OCI-LY1 (cell line): Measurements from ENCODE around the gene ZBTB20.

Source experiments
- CTCF ChIP-seq: fragments of 200-600 bp; sonication (generic), shearing (Covaris generic); IDR thresholded peaks from 2 replicates; pipeline ENCODE4 v1.5.1; 2017; ENCODE audit warnings: mild to moderate bottlenecking, antibody characterized with exemption, low read length, moderate library complexity, mixed read lengths
- EZH2 ChIP-seq: fragments of 200-600 bp; sonication (generic), shearing (Covaris generic); IDR thresholded peaks from 2 replicates; pipeline ENCODE4 v1.8.0; 2017; ENCODE audit warnings: borderline replicate concordance, mixed run types, mild to moderate bottlenecking, antibody characterized with exemption, low read length, moderate library complexity, mixed read lengths

GRCh38 chr3:114582929-114583328 is 564.2 kb downstream of the ZBTB20 start:
- TF ChIP-seq CTCF: no peak
- TF ChIP-seq EZH2: no peak
